Panc1 (cell line): ENCODE data around the gene ESYT2. TPM values are rescaled to one million over a fixed set of nuclear protein-coding genes. Genes with fewer than 3 reads are reported as not detected.
"Not testable (repeated sequence)": the region's sequence is repeated elsewhere in the genome, so short reads cannot be mapped to it uniquely, and the experiment has no call there.

Experiments used
- ATAC-seq: fragments of 200-7000 bp; cut with Tn5 transposase; 2 replicates; pipeline ENCODE4 v1.9.1; 2020; ENCODE audit warnings: mild to moderate bottlenecking, moderate library complexity
- BruUV-seq: library from RNA; stranded (reverse); fragments of 400-500 nt; replicated peaks from 2 replicates; lab custom pipeline; 2021; lab: Mats Ljungman, UMichigan
- CTCF ChIA-PET: fragments of 300-600 bp; sonication (Branson Sonifier 250); formaldehyde crosslinking; loops from one replicate; lab custom pipeline; 2022; ENCODE audit warnings: antibody characterized with exemption; lab: Charles Lee
- POLR2A ChIA-PET: fragments of 300-600 bp; sonication (Branson Sonifier 250); formaldehyde crosslinking; loops from one replicate; lab custom pipeline; 2022; ENCODE audit warnings: antibody characterized with exemption; lab: Charles Lee
- DNase-seq: peaks from one replicate; pipeline ENCODE4 v3.0.0-alpha.2; 2010; ENCODE audit warnings: low read depth, low spot score
- H3K27ac ChIP-seq: 2 replicates; pipeline ENCODE4 v1.5.1; 2011; ENCODE audit warnings: mild to moderate bottlenecking, low read length, inconsistent platforms
- H3K27me3 ChIP-seq: fragments of 200-500 bp; sonication (Bioruptor generic); 2 replicates; pipeline ENCODE4 v1.6.0; 2014; ENCODE audit warnings: low read length, inconsistent platforms; ENCODE audit not compliant: control insufficient read depth, insufficient read depth
- H3K36me3 ChIP-seq: fragments of 200-500 bp; sonication (Bioruptor generic); 2 replicates; pipeline ENCODE4 v1.5.1; 2014; ENCODE audit warnings: inconsistent platforms, mild to moderate bottlenecking, low read length, moderate library complexity; ENCODE audit not compliant: control insufficient read depth, insufficient read depth
- H3K4me1 ChIP-seq: 2 replicates; pipeline ENCODE4 v1.5.1; 2011; ENCODE audit warnings: inconsistent platforms, mild to moderate bottlenecking, low read length, moderate library complexity; ENCODE audit not compliant: control insufficient read depth, insufficient read depth
- H3K4me3 ChIP-seq, 2 experiments: 2 replicates each; pipeline ENCODE4 v1.5.1; 2011 to 2012; ENCODE audit warnings: low read depth in 2 of 2, low read length in 2 of 2, mild to moderate bottlenecking in 2 of 2, inconsistent platforms in 1 of 2, moderate library complexity in 1 of 2
- H3K9me3 ChIP-seq: fragments of 200-500 bp; sonication (Bioruptor generic); 2 replicates; pipeline ENCODE4 v1.5.1; 2014; ENCODE audit warnings: low read depth, mild to moderate bottlenecking, inconsistent platforms, low read length, moderate library complexity; ENCODE audit not compliant: control insufficient read depth, insufficient read depth
- CTCF ChIP-seq: fragments of 450-650 bp; IDR thresholded peaks from 2 replicates; pipeline ENCODE4 v1.5.1; 2017; ENCODE audit warnings: mild to moderate bottlenecking
- POLR2AphosphoS5 ChIP-seq: IDR thresholded peaks from 2 replicates; pipeline ENCODE4 v1.6.1; 2012; ENCODE audit warnings: mild to moderate bottlenecking, low read depth, low read length, moderate library complexity
- REST ChIP-seq, 2 experiments: IDR thresholded peaks; 2 replicates each; pipeline ENCODE4 v1.6.1; 2011 to 2012; ENCODE audit warnings: low read depth in 2 of 2, control low read depth in 1 of 2, low read length in 1 of 2, mild to moderate bottlenecking in 1 of 2, moderate library complexity in 1 of 2; ENCODE audit not compliant: insufficient read depth in 1 of 2
- SIN3A ChIP-seq: IDR thresholded peaks from 2 replicates; pipeline ENCODE4 v1.6.1; 2012; ENCODE audit warnings: low read depth, mild to moderate bottlenecking, low read length, moderate library complexity, borderline replicate concordance; ENCODE audit not compliant: insufficient read depth
- TCF7L2 ChIP-seq: IDR thresholded peaks from 2 replicates; pipeline ENCODE4 v1.6.1; 2011; ENCODE audit warnings: mild to moderate bottlenecking, low read depth, low read length, inconsistent platforms
- in situ Hi-C: cut with HindIII; loops from 2 replicates; pipeline ENCODE4 v1.10.0; 2016; ENCODE audit warnings: low sequenced_read_pairs, low pct_unique_long_range_greater_than_20kb
- intact Hi-C: fragments of 100-400 bp; cut with micrococcal nuclease; formaldehyde crosslinking; loops from one replicate; pipeline ENCODE4 v1.10.0; 2022; ENCODE audit not compliant: unreplicated experiment
- total RNA-seq: library from RNA; stranded (reverse); gene quantifications from one replicate; pipeline ENCODE4 v1.2.1, GENCODE V29; 2021; ENCODE audit not compliant: unreplicated experiment

The ESYT2 gene
- total RNA-seq, 1 experiment from 2014 or later: 92.7 TPM

- Histone ChIP-seq H3K27ac (peak overlapping the region; percentile 88), H3K9me3 (no peaks in the 10 kb centered on the region), H3K4me1 (peaks cover 39% of the 10 kb centered on the region), H3K27me3 (no peaks in the 10 kb centered on the region), H3K4me3 (peak overlapping the region; percentile 44 to 64), H3K36me3 (no peaks in the 10 kb centered on the region)
- ChIA-PET POLR2A (interaction anchor here (0.6 to 0.8 kb wide), 7 partner anchors 19 to 164 kb away, joined by 3 to 17 read pairs (median 5); no protein-coding TSS in a partner anchor), CTCF (interaction anchor here (0.6 kb wide), 2 partner anchors 81 to 138 kb away, joined by 3 read pairs; no protein-coding TSS in a partner anchor)
- peak; percentile 83 for ATAC-seq
- in situ Hi-C loops: no loop called here
- intact Hi-C loops: no loop called here
- no peak for DNase-seq
- no peak for TF ChIP-seq TCF7L2
- no peak for TF ChIP-seq CTCF
- peak; percentile 47; the same call in 1 of the 2 replicates for TF ChIP-seq POLR2AphosphoS5
- TF ChIP-seq SIN3A: no peak
- BruUV-seq: no TSS peak
Measured at GRCh38 chr7:158863611-158864506, 34.5 kb upstream of the ESYT2 start.

- H3K9me3 ChIP-seq, DNase-seq, H3K36me3 ChIP-seq, BruUV-seq, intact Hi-C loops, H3K27me3 ChIP-seq, in situ Hi-C loops: not testable (repeated sequence)
- ChIA-PET CTCF (interaction anchor here (0.6 kb wide), 2 partner anchors 82 to 137 kb away, joined by 3 read pairs; no protein-coding TSS in a partner anchor), POLR2A (interaction anchor here (0.6 to 0.7 kb wide), 3 partner anchors 18 to 165 kb away, joined by 4 to 17 read pairs (median 15); no protein-coding TSS in a partner anchor)
- H3K4me1 ChIP-seq: peaks cover 43% of the 10 kb centered on the region
- ATAC-seq: peak; percentile 56
- H3K4me3 ChIP-seq: peak overlapping the region; percentile 44 to 64
- peak overlapping the region; percentile 88 for H3K27ac ChIP-seq
Measured at GRCh38 chr7:158862985-158863610, 33.8 kb upstream of the ESYT2 start.

GRCh38 chr7:158861936-158862704, 32.8 kb upstream of the ESYT2 start:
- CTCF ChIA-PET: no interaction called here
- BruUV-seq: no TSS peak
- intact Hi-C loops (no loop called here), in situ Hi-C loops (no loop called here)
- POLR2A ChIA-PET: no interaction called here
- Histone ChIP-seq H3K36me3 (no peaks in the 10 kb centered on the region; the same call in 1 of the 2 replicates), H3K4me1 (peaks cover 47% of the 10 kb centered on the region), H3K27me3 (no peaks in the 10 kb centered on the region), H3K9me3 (no peaks in the 10 kb centered on the region), H3K4me3 (no peak overlapping the region), H3K27ac (no peak overlapping the region; the same call in 1 of the 2 replicates)
- DNase-seq (no peak), ATAC-seq (no peak)
- no peak for TF ChIP-seq TCF7L2
- TF ChIP-seq CTCF: no peak
- no peak for TF ChIP-seq REST (IDR thresholded peaks at IDR 0.05; ENCODE audit: insufficient read depth in 1 of 2, low read depth in 2 of 2, low read length in 1 of 2)
- no peak for TF ChIP-seq SIN3A
- no peak for TF ChIP-seq POLR2AphosphoS5
